ENCODE measurements around the gene RAB7A.
"Not testable (repeated sequence)": the region's sequence is repeated elsewhere in the genome, so short reads cannot be mapped to it uniquely, and the experiment has no call there.

RAB7A gene

GRCh38 chr3:128761392-128761791 is 35.4 kb downstream of the RAB7A start:
- no peak overlapping the region for H3K9ac ChIP-seq (ENCODE audit: low read depth, low read length)
- H3K27me3 ChIP-seq (ENCODE audit: control insufficient read depth, insufficient read depth, low read length), result no peaks in the 10 kb centered on the region
- H3K36me3 ChIP-seq (ENCODE audit: control insufficient read depth, insufficient read depth, low read length), result no peaks in the 10 kb centered on the region
- no peak overlapping the region for H3K4me3 ChIP-seq (ENCODE audit: low read depth, low read length)
- no peaks in the 10 kb centered on the region for H3K4me1 ChIP-seq (ENCODE audit: control insufficient read depth, insufficient read depth, low read length)
- no peaks in the 10 kb centered on the region for H3K9me3 ChIP-seq (ENCODE audit: control insufficient read depth, insufficient read depth, low read length)

DNA sequence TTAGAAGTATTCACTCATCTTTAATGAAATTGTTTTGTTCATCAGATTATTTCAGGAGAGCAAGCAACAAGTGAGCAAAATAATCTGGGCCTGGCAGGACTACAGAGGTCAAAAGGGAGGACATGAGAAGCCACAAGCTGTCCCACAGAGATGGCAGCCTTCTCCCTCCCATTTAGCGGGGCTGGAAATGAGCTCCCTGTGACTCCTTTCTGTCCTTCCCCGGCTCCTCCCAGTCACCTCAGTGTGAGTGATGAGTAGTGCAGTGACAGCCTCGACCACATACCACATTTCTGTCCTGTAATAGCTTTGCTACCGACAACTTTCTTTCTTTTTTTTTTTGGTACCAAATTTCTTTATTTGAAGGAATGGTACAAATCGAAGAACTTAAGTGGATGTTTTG is 38.0 kb downstream of the RAB7A start:
- no peak overlapping the region for H3K4me3 ChIP-seq (ENCODE audit: low read depth, low read length)
- no peaks in the 10 kb centered on the region for H3K9me3 ChIP-seq (ENCODE audit: control insufficient read depth, insufficient read depth, low read length)
- no peaks in the 10 kb centered on the region for H3K4me1 ChIP-seq (ENCODE audit: control insufficient read depth, insufficient read depth, low read length)
- no peaks in the 10 kb centered on the region for H3K27me3 ChIP-seq (ENCODE audit: control insufficient read depth, insufficient read depth, low read length)
- no peaks in the 10 kb centered on the region for H3K36me3 ChIP-seq (ENCODE audit: control insufficient read depth, insufficient read depth, low read length)
- no peak overlapping the region for H3K9ac ChIP-seq (ENCODE audit: low read depth, low read length)

DNA sequence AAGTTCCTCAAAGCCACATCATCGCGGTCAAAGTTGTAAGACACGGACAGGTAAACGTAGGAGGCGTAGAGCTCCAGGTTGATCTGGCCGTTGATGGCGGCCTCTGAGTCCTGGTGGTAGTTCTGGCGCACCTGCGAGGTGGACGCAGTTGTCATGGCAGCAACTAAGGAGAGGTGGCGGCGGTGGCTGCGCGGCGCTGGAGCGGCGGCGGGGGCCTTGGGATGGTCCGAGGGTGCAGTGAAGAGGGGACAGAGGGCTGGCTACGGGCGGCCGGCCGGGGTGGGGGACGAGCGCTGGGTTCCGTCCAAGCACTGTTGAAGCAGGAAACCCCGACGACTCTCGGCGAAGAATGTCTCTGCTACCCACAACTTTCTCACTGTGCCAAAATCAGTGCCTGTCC is 38.9 kb downstream of the RAB7A start:
- Histone ChIP-seq H3K4me3 (ENCODE audit: low read depth, low read length) (no peak overlapping the region), H3K27me3 (ENCODE audit: control insufficient read depth, insufficient read depth, low read length) (no peaks in the 10 kb centered on the region), H3K4me1 (ENCODE audit: control insufficient read depth, insufficient read depth, low read length) (peaks cover 8% of the 10 kb centered on the region)

GRCh38 chr3:128767094-128767750 is 41.2 kb downstream of the RAB7A start:
- no peaks in the 10 kb centered on the region for H3K9me3 ChIP-seq (ENCODE audit: control insufficient read depth, insufficient read depth, low read length)
- no peaks in the 10 kb centered on the region for H3K36me3 ChIP-seq (ENCODE audit: control insufficient read depth, insufficient read depth, low read length)
- no peak overlapping the region for H3K9ac ChIP-seq (ENCODE audit: low read depth, low read length)
- H3K27me3 ChIP-seq (ENCODE audit: control insufficient read depth, insufficient read depth, low read length), result no peaks in the 10 kb centered on the region
- peaks cover 8% of the 10 kb centered on the region for H3K4me1 ChIP-seq (ENCODE audit: control insufficient read depth, insufficient read depth, low read length)
- H3K4me3 ChIP-seq (ENCODE audit: low read depth, low read length), result no peak overlapping the region

More for the DNA sequence above, 38.9 kb downstream of the RAB7A start:
- no peak overlapping the region for H3K9ac ChIP-seq (ENCODE audit: low read depth, low read length)
- H3K9me3 ChIP-seq (ENCODE audit: control insufficient read depth, insufficient read depth, low read length), result no peaks in the 10 kb centered on the region
- H3K36me3 ChIP-seq (ENCODE audit: control insufficient read depth, insufficient read depth, low read length), result no peaks in the 10 kb centered on the region

DNA sequence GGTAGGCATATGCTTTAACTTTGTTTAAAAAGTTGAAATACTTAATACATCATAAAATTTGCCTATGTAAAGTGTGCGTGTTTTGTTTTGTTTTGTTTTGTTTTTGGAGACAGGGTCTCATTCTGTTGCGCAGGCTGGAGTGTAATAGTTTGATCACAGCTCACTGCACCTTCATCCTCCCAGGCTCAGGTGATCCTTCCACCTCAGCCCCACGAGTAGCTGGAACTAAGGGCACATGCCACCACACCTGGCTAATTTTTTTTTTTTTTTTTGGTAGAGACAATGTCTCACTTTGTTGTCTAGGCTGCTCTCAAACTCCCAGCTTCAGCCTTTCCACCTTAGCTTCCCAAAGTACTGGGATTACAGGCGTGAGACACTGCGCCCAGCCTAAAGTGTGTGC is 42.5 kb downstream of the RAB7A start:
- Histone ChIP-seq H3K4me1 (ENCODE audit: control insufficient read depth, insufficient read depth, low read length) (peaks cover 8% of the 10 kb centered on the region), H3K9ac (ENCODE audit: low read depth, low read length) (no peak overlapping the region), H3K27me3 (ENCODE audit: control insufficient read depth, insufficient read depth, low read length) (no peaks in the 10 kb centered on the region), H3K4me3 (ENCODE audit: low read depth, low read length) (no peak overlapping the region), H3K36me3 (ENCODE audit: control insufficient read depth, insufficient read depth, low read length) (no peaks in the 10 kb centered on the region), H3K9me3 (ENCODE audit: control insufficient read depth, insufficient read depth, low read length) (no peaks in the 10 kb centered on the region)

- H3K4me3 ChIP-seq (ENCODE audit: low read depth, low read length), result no peak overlapping the region
- peaks cover 2% of the 10 kb centered on the region for H3K36me3 ChIP-seq (ENCODE audit: control insufficient read depth, insufficient read depth, low read length)
- no peak overlapping the region for H3K9ac ChIP-seq (ENCODE audit: low read depth, low read length)
- no peaks in the 10 kb centered on the region for H3K27me3 ChIP-seq (ENCODE audit: control insufficient read depth, insufficient read depth, low read length)
- H3K4me1 ChIP-seq (ENCODE audit: control insufficient read depth, insufficient read depth, low read length), result peaks cover 8% of the 10 kb centered on the region
- H3K9me3 ChIP-seq (ENCODE audit: control insufficient read depth, insufficient read depth, low read length), result no peaks in the 10 kb centered on the region
Observed at GRCh38 chr3:128770387-128770786, 44.4 kb downstream of the RAB7A start.

DNA sequence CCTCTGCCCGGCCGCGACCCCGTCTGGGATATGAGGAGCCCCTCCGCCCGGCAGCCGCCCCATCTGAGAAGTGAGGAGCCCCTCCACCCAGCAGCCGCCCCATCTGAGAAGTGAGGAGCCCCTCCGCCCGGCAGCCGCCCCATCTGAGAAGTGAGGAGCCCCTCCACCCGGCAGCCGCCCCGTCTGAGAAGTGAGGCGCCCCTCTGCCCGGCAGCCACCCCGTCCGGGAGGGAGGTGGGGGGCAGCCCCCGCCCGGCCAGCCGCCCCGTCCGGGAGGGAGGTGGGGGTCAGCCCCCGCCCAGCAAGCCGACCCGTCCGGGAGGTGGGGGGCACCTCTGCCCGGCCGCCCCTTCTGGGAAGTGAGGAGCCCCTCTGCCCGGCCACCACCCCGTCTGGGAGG is 47.2 kb downstream of the RAB7A start:
- H3K4me3 ChIP-seq (ENCODE audit: low read depth, low read length); H3K36me3 ChIP-seq (ENCODE audit: control insufficient read depth, insufficient read depth, low read length); H3K9me3 ChIP-seq (ENCODE audit: control insufficient read depth, insufficient read depth, low read length); H3K27me3 ChIP-seq (ENCODE audit: control insufficient read depth, insufficient read depth, low read length); H3K9ac ChIP-seq (ENCODE audit: low read depth, low read length); H3K4me1 ChIP-seq (ENCODE audit: control insufficient read depth, insufficient read depth, low read length): not testable (repeated sequence)

- not testable (repeated sequence) for H3K9ac ChIP-seq (ENCODE audit: low read depth, low read length); H3K27me3 ChIP-seq (ENCODE audit: control insufficient read depth, insufficient read depth, low read length); H3K36me3 ChIP-seq (ENCODE audit: control insufficient read depth, insufficient read depth, low read length); H3K9me3 ChIP-seq (ENCODE audit: control insufficient read depth, insufficient read depth, low read length); H3K4me3 ChIP-seq (ENCODE audit: low read depth, low read length); H3K4me1 ChIP-seq (ENCODE audit: control insufficient read depth, insufficient read depth, low read length)
Observed at GRCh38 chr3:128773592-128773991, 47.6 kb downstream of the RAB7A start.

DNA sequence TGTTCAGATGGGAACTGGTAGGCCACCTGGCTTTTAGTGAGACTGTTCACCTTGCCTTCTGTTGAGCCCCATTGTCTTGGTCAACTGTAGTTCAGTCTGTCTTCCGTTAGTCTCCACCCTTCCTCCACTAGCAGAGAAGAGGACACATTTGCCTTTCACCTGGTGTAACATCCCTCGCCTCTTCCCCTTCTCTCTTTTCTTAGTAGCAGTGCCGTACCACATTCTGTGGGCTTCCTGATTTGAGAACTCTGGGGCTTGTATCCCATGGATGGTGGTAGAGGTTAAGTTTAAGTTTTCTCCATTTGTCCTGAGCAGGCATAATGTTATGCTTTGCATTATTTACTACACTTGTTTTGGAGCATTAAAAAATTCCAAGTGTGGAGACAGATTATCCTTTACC is 49.3 kb downstream of the RAB7A start:
- peaks cover 3% of the 10 kb centered on the region for H3K36me3 ChIP-seq (ENCODE audit: control insufficient read depth, insufficient read depth, low read length)
- H3K4me1 ChIP-seq (ENCODE audit: control insufficient read depth, insufficient read depth, low read length), result peaks cover 9% of the 10 kb centered on the region
- H3K4me3 ChIP-seq (ENCODE audit: low read depth, low read length), result no peak overlapping the region
- no peak overlapping the region for H3K9ac ChIP-seq (ENCODE audit: low read depth, low read length)
- H3K9me3 ChIP-seq (ENCODE audit: control insufficient read depth, insufficient read depth, low read length), result no peaks in the 10 kb centered on the region
- no peaks in the 10 kb centered on the region for H3K27me3 ChIP-seq (ENCODE audit: control insufficient read depth, insufficient read depth, low read length)

GRCh38 chr3:128775906-128776542 is 50.0 kb downstream of the RAB7A start:
- Histone ChIP-seq H3K27me3 (ENCODE audit: control insufficient read depth, insufficient read depth, low read length) (no peaks in the 10 kb centered on the region), H3K9ac (ENCODE audit: low read depth, low read length) (no peak overlapping the region), H3K9me3 (ENCODE audit: control insufficient read depth, insufficient read depth, low read length) (no peaks in the 10 kb centered on the region), H3K36me3 (ENCODE audit: control insufficient read depth, insufficient read depth, low read length) (peaks cover 3% of the 10 kb centered on the region), H3K4me3 (ENCODE audit: low read depth, low read length) (no peak overlapping the region), H3K4me1 (ENCODE audit: control insufficient read depth, insufficient read depth, low read length) (peaks cover 9% of the 10 kb centered on the region)

DNA sequence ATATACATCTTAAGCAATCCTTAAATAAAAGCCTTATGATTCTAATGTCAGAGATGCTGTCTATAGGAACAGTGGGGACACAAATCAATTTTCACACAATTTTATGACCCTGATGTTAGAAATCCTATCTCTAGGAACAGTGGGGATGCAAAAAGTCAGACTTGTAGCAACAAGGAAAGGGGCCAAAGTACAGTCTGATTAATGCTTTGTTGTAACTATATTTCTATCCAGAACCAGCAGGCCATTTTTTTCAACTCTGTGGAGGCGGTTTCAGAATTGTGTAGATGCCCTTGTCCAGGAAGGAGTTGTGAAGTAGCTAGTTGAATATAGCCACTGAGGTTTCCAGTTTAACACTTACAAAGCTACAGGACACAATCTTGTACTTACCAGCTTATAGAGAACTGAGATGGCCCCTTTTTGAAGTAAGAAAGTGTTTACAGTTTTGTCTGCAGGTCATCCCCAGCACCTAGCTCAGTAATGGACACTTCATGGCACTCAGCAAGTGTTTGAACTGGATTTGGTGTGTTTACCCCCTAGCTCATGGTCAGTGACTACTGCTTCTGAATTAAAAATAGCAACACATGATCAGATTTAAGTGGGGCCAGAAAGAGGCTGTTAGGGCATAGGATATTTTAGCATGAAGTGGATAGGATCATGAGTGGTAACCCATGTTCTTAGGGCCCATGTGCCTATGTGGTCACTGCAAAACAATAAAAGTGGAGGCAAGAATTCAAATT is 54.3 kb downstream of the RAB7A start:
- H3K4me3 ChIP-seq (ENCODE audit: low read depth, low read length), result no peak overlapping the region
- H3K9ac ChIP-seq (ENCODE audit: low read depth, low read length), result no peak overlapping the region
- peaks cover 2% of the 10 kb centered on the region for H3K36me3 ChIP-seq (ENCODE audit: control insufficient read depth, insufficient read depth, low read length)
- no peaks in the 10 kb centered on the region for H3K27me3 ChIP-seq (ENCODE audit: control insufficient read depth, insufficient read depth, low read length)
- H3K9me3 ChIP-seq (ENCODE audit: control insufficient read depth, insufficient read depth, low read length), result no peaks in the 10 kb centered on the region
- H3K4me1 ChIP-seq (ENCODE audit: control insufficient read depth, insufficient read depth, low read length), result peaks cover 9% of the 10 kb centered on the region

DNA sequence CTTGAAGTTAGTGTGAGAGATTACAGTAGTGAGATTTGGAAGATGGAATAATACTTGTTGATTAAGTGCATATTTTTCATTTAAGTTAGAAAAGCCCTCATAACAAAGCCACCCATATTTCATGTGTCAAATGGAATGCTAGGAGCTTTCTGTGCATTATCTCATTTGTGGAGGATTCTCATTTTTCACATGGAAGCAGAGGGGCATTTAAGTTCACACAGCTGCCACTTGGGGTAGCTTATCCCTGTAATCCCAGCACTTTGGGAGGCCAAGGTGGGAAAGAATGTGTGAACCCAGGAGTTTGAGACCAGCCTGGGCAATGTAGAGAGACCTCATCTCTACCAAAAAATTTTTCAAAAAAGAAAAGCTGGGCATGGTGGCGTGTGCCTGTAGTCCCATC is 55.2 kb downstream of the RAB7A start:
- Histone ChIP-seq H3K9me3 (ENCODE audit: control insufficient read depth, insufficient read depth, low read length) (no peaks in the 10 kb centered on the region), H3K4me1 (ENCODE audit: control insufficient read depth, insufficient read depth, low read length) (peaks cover 9% of the 10 kb centered on the region), H3K4me3 (ENCODE audit: low read depth, low read length) (no peak overlapping the region), H3K36me3 (ENCODE audit: control insufficient read depth, insufficient read depth, low read length) (no peaks in the 10 kb centered on the region), H3K27me3 (ENCODE audit: control insufficient read depth, insufficient read depth, low read length) (no peaks in the 10 kb centered on the region), H3K9ac (ENCODE audit: low read depth, low read length) (no peak overlapping the region)

All from iPS-15b (cell line).